ENCODE measurements around the gene MAPK1. TPM values are rescaled to one million over a fixed set of nuclear protein-coding genes. Genes with fewer than 3 reads are reported as not detected.
"Not testable (repeated sequence)": the region's sequence is repeated elsewhere in the genome, so short reads cannot be mapped to it uniquely, and the experiment has no call there.

MAPK1 gene
- total RNA-seq, 1 donor from 2014 or later, result 81.8 TPM

DNA sequence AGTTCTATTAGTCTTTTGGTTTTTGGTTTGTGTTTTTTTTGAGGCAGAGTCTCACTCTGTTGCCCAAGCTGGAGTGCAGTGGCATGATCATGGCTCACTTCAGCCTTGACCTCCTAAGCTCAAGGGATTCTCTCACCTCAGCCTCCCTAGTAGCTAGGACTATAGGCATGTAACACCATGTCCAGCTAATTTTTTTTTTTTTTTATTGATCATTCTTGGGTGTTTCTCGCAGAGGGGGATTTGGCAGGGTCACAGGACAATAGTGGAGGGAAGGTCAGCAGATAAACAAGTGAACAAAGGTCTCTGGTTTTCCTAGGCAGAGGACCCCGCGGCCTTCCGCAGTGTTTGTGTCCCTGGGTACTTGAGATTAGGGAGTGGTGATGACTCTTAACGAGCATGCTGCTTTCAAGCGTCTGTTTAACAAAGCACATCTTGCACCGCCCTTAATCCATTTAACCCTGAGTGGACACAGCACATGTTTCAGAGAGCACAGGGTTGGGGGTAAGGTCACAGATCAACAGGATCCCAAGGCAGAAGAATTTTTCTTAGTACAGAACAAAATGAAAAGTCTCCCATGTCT lies 15.4 kb upstream of the MAPK1 start:
- not testable (repeated sequence) for DNase-seq (ENCODE audit: extremely low read depth, low read depth, low spot score)

DNA sequence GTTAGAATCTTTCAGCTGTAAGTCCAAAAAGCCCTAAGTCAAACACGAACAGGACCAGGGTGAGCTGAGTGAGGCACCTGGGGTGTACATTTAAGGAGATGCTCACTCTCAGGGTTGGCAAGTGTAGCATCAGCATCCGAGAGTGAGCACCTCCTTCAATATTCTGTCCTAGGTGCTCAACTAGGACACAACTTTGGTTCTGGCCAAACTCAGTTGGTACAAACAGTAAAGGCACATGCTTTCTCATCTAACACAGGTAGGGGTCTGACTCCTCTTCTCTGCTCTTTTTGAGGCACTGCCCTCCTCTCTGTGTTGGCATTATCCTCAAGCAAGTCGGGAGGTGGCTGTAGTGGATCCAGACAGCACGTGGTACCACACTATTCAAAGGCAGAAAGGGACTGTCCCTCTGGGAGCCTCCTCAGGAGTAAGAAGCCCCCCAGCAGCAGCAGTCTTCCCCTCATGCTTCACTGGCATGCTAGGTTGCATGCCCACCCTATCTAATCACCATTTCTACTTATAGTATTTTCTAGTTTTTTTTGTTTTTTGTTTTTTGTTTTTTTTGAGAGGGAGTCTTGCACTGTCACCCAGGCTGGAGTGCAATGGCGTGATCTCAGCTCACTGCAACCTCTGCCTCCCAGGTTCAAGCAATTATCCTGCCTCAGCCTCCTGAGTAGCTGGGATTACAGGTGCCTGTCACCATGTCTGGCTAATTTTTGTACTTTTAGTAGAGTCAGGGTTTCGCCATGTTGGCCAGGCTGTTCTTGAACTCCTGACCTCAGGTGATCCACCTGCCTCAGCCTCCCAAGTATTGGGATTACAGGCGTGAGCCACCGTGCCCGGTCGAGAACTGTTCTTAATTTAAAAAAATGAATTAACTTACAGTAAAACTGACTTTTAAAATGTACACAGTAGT lies 14.7 kb upstream of the MAPK1 start:
- DNase-seq (ENCODE audit: extremely low read depth, low read depth, low spot score), result no peak

DNA sequence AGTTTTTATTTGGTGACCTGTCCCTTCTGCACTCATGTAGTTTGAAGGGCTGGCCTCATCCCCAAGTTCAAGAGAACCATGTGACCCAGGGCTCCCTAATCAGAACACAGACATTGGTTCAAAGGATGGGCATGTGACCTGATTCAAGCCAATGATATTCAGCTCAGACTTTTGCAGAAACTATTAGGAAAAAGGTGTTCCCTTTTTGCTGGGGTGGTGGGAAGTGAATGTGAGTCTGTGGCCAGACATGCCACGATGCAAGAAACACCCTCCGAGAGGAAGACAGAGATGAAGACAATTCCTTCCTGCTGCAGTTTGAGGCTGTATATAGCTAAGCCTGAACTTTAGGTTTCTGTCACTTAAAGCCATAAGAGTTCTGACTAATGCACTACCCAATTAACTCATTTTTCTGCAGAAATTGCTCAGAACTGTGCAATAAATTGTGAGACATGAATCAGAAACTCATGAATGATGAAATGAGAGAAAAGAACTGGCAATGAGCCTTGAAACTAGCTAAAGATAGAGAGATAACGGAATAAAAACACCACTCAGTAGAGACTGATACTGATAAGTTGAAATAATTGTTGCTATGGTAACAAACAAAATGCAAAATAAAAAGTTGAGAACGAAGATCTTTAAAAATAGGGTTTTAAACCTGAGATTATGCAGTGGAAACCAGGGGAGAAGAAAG lies 9.2 kb upstream of the MAPK1 start:
- no peak for DNase-seq (ENCODE audit: extremely low read depth, low read depth, low spot score)

- DNase-seq (ENCODE audit: extremely low read depth, low read depth, low spot score), result not testable (repeated sequence)
Observed at GRCh38 chr22:21874953-21875352, 7.5 kb upstream of the MAPK1 start.

- no peak for DNase-seq (ENCODE audit: extremely low read depth, low read depth, low spot score)
Observed at GRCh38 chr22:21873619-21874018, 6.2 kb upstream of the MAPK1 start.

- DNase-seq (ENCODE audit: extremely low read depth, low read depth, low spot score), result not testable (repeated sequence)
Observed at GRCh38 chr22:21872741-21873140, 5.3 kb upstream of the MAPK1 start.

DNA sequence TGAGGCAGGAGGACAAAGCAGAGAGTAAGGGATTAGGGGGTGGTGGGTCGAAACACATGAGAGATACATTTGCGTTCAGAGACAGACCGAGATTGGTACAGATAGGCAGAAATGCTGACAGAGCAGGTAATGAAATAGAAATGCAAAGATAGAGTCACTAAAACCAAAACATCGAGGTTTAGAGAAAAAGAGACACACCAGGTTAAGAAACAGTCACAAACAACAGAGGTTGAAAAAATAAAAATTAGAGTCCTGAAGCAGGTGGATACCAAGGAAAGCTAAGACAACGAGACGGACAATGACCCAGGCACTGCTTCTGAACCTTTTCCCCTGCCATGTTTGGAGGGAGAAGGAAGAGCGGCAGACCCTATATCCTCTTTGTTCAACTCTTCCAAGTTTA lies 1.2 kb upstream of the MAPK1 start:
- no peak for DNase-seq (ENCODE audit: extremely low read depth, low read depth, low spot score)

- DNase-seq (ENCODE audit: extremely low read depth, low read depth, low spot score), result no peak
Observed at GRCh38 chr22:21866833-21867527, 465 bp downstream of the MAPK1 start.

DNA sequence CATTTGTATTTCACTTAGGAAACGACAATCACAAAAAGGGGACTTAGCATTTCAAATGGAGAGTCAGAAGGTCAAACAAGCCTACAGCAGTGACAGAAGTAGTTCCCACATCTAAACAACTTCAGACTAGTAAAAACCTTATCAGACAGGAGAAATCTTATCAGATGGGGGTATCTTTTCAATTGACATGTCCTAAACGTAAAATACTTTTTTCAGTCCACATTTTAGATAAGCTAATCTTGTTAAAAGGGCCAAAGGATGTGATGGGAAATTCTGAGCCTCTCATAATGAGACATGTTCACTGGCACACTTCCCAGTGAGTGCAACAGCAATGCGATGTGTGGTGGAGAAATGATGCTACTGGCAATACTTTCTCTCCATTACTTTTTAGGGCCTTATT lies 2.4 kb downstream of the MAPK1 start:
- DNase-seq (ENCODE audit: extremely low read depth, low read depth, low spot score), result no peak

- DNase-seq (ENCODE audit: extremely low read depth, low read depth, low spot score), result no peak
Observed at GRCh38 chr22:21862386-21863245, 4.8 kb downstream of the MAPK1 start.

- DNase-seq (ENCODE audit: extremely low read depth, low read depth, low spot score), result no peak
Observed at GRCh38 chr22:21861851-21862250, 5.6 kb downstream of the MAPK1 start.

DNA sequence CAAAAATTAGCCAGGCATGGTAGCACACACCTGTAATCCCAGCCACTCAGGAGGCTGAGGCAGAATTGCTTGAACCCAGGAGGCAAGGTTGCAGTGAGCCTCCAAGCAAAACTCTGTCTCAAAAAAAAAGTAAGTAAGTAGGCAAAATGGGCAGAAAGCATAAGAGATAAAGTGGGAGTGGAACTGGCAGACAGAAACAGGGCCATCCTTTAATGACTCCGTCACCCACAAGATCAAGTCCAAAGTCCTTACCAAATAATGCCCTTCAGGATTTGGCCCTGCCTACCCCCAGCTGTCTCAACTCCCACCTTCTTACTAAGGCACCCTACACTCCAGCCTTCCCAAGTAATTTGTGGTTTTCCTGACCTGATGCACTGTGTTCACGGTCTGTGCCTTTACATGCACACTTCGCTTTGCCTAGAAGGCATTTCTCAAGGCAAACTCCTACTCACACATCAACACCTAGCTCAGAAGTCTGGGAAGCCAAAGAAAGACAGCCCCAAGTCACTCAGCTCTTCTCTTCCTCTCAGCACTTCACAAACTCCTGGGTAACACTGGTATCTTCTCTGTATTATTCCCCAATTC lies 6.1 kb downstream of the MAPK1 start:
- no peak for DNase-seq (ENCODE audit: extremely low read depth, low read depth, low spot score)

DNA sequence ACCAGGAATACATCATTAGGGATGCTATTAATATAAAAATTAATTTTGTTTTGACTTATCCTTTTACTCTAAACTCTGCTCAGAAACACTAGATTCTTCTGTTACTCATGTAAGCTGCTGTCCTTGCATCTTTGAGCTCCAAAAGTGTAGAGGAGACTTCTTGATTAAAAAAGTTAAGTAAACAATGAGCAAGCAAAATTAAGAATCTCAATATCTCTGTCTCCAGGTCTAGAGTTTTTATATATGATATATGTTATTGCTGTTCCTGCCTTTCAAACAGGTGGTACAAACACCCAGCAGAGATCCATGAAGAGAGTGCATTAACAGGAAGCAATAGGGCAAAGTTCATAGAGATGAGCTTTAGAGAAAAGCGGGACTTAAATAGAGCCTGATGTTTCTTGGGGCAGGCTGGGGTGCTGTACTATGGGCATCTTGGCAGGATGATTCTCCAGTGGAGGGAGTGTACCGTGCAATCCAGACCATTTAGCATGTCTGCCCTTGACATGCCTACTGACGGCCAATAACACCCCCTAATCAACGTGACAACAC lies 6.9 kb downstream of the MAPK1 start:
- no peak for DNase-seq (ENCODE audit: extremely low read depth, low read depth, low spot score)

GRCh38 chr22:21858025-21858764 lies 9.2 kb downstream of the MAPK1 start:
- DNase-seq (ENCODE audit: extremely low read depth, low read depth, low spot score), result no peak

DNA sequence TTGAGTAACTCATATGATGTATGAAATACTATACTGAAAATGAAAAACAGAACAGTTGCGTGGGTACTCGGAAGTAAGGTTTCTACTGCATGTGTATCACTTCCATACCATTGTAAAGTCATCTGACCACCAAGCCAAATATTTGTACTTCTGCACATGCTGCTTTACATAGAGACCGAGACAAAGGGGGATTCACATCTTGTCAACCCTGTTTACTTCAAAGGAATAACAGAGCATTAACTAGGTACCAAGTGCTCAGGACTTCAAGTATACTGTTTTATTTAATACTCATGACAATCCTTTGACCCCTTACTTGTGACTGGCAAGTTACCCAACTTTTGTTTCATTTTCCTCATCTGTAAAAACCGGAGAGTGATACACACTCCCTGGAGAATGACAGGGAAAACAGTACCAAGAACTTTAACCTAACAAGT lies 9.9 kb downstream of the MAPK1 start:
- DNase-seq (ENCODE audit: extremely low read depth, low read depth, low spot score), result no peak

DNA sequence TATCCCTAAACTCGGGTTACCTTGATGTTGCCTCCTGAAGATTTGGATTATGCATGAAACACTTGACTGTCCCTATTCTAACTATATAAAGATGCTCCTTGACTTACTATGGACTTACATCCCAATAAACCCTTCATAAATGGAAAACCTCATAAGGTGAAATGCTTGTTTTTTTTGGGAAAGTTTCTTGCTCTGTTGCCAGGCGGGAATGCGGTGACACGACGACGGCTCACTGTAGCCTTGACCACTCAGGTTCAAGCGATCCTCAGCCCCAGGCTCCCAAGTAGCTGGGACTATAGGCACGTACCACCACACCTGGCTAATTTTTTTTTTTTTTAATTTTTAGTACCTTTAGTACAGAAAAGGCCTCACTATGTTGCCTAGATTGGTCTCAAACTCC lies 10.6 kb downstream of the MAPK1 start:
- DNase-seq (ENCODE audit: extremely low read depth, low read depth, low spot score), result no peak

GRCh38 chr22:21856197-21856596 lies 11.2 kb downstream of the MAPK1 start:
- no peak for DNase-seq (ENCODE audit: extremely low read depth, low read depth, low spot score)

GRCh38 chr22:21855676-21856075 lies 11.8 kb downstream of the MAPK1 start:
- no peak for DNase-seq (ENCODE audit: extremely low read depth, low read depth, low spot score)

- DNase-seq (ENCODE audit: extremely low read depth, low read depth, low spot score), result no peak
Observed at GRCh38 chr22:21850660-21851059, 16.8 kb downstream of the MAPK1 start.

All from glomerular endothelial cell (primary cell).